ENCODE measurements around the gene PDE11A. TPM values are rescaled to one million over a fixed set of nuclear protein-coding genes. Genes with fewer than 3 reads are reported as not detected.

Gene PDE11A
- total and polyA plus RNA-seq, 2 of the 8 experiments (the other 6 are each of a cell fraction or from before 2014, with no cell fraction given): 0.19 to 0.23 TPM

DNA sequence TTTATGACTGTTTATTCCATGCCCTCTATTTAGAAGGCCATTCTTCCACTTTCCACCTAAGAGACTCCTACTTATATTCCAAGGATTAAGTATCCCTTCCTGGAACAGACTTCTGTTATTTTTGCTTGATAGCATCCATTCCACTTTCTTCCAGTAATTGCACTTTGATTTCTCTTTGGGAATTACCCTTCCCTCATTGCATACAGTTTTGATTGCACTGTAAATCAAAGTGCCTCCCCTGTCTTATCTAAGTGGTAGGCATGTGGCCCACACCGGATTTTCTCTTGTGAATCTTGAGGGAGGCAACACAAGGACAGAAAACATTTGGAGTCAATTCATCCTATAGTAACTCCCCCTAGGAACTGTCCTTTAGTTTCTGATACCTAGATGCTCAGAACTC lies 120.4 kb downstream of the PDE11A start:
- Histone ChIP-seq H3K23ac (ENCODE audit: insufficient read length) (no peak overlapping the region), H2BK20ac (ENCODE audit: low read length) (no peak overlapping the region), H3K14ac (ENCODE audit: insufficient read length) (no peak overlapping the region), H3K27ac (ENCODE audit: low read depth, low read length) (no peak overlapping the region), H2BK5ac (ENCODE audit: low read depth, low read length) (no peak overlapping the region), H3K18ac (ENCODE audit: extremely low read depth, low read length) (no peak overlapping the region), H2AFZ (ENCODE audit: low read length) (no peak overlapping the region), H3K4me1 (replicated peaks in 1 of 4; ENCODE audit: control insufficient read depth in 3 of 4, insufficient read depth in 4 of 4, low read length in 3 of 4) (no peaks in the 10 kb centered on the region), H3K4ac (replicated peaks; ENCODE audit: insufficient read length, low read depth, low read length) (no peak overlapping the region), H3K9ac (replicated peaks in 1 of 4; ENCODE audit: extremely low read depth in 1 of 4, low read depth in 3 of 4, low read length in 3 of 4) (no peak overlapping the region), H2BK15ac (ENCODE audit: low read length) (no peak overlapping the region), H2BK12ac (ENCODE audit: low read depth, low read length) (no peak overlapping the region), H4K91ac (replicated peaks; ENCODE audit: insufficient read length, low read length) (no peak overlapping the region), H3K79me2 (ENCODE audit: control insufficient read depth in 1 of 2, insufficient read depth in 2 of 2, low read length in 2 of 2) (no peaks in the 10 kb centered on the region), H3K4me3 (ENCODE audit: extremely low read depth in 1 of 4, insufficient read depth in 2 of 4, low read depth in 3 of 4, low read length in 4 of 4) (no peak overlapping the region), H3K56ac (replicated peaks; ENCODE audit: insufficient read length, low read depth, low read length) (no peak overlapping the region), H2AK5ac (ENCODE audit: low read depth, low read length) (no peak overlapping the region), H3K9me3 (ENCODE audit: insufficient read depth in 2 of 2, low read depth in 1 of 2, low read length in 1 of 2) (no peaks in the 10 kb centered on the region), H3K4me2 (ENCODE audit: insufficient read depth in 1 of 2, low read depth in 2 of 2, low read length in 2 of 2) (no peak overlapping the region), H3K23me2 (ENCODE audit: low read depth, low read length) (no peaks in the 10 kb centered on the region), H4K20me1 (replicated peaks in 1 of 2; ENCODE audit: control insufficient read depth in 1 of 2, insufficient read depth in 2 of 2, low read length in 2 of 2) (no peaks in the 10 kb centered on the region), H2BK120ac (replicated peaks; ENCODE audit: low read depth, low read length) (no peak overlapping the region), H3K79me1 (ENCODE audit: low read depth, low read length) (no peaks in the 10 kb centered on the region), H4K8ac (ENCODE audit: extremely low read depth, insufficient read depth, low read length) (no peak overlapping the region), H3K36me3 (ENCODE audit: control insufficient read depth in 2 of 4, insufficient read depth in 4 of 4, low read length in 3 of 4) (no peaks in the 10 kb centered on the region), H4K5ac (ENCODE audit: insufficient read length, low read depth, low read length) (no peak overlapping the region), H3K27me3 (replicated peaks in 1 of 4; ENCODE audit: control insufficient read depth in 3 of 4, extremely low read depth in 1 of 4, insufficient read depth in 3 of 4, low read length in 3 of 4) (no peaks in the 10 kb centered on the region)
- DNase-seq (ENCODE audit: low read depth in 1 of 2, low spot score in 2 of 2) (no peak), FAIRE-seq (no peak)
- 89% methylated on average over 1 of the region's 1 CpG; no CpG with 5 or more reads in 1 of the 2 experiments for WGBS, 2 experiments (ENCODE audit: extremely low coverage in 1 of 2, insufficient coverage in 1 of 2, insufficient read length in 1 of 2, insufficient replicate concordance in 2 of 2, low coverage in 1 of 2, low lambda C conversion rate in 2 of 2, missing lambda C conversion rate in 1 of 2)
- ChIA-PET POLR2A (ENCODE audit: partially characterized antibody) (no interaction called here), CTCF (ENCODE audit: partially characterized antibody) (interaction anchor here (1.5 kb wide), 1 partner anchor 46 kb away, joined by 4 read pairs; no protein-coding TSS in a partner anchor)
- TF ChIP-seq SAP30 (IDR thresholded peaks at IDR 0.05; ENCODE audit: insufficient read depth, insufficient replicate concordance, low read length): no peak
- TF ChIP-seq CBX5 (IDR thresholded peaks at IDR 0.05; ENCODE audit: low read depth, low read length): no peak
- TF ChIP-seq GTF2F1 (IDR thresholded peaks at IDR 0.05; ENCODE audit: borderline replicate concordance, low read depth, low read length): no peak
- no peak for TF ChIP-seq SIRT6 (IDR thresholded peaks at IDR 0.05; ENCODE audit: low read length)
- TF ChIP-seq EZH2 (IDR thresholded peaks at IDR 0.05; ENCODE audit: low read depth, low read length, severe bottlenecking): no peak
- TF ChIP-seq ASH2L (IDR thresholded peaks at IDR 0.05; ENCODE audit: low read length): no peak
- TF ChIP-seq, protein P1, sequence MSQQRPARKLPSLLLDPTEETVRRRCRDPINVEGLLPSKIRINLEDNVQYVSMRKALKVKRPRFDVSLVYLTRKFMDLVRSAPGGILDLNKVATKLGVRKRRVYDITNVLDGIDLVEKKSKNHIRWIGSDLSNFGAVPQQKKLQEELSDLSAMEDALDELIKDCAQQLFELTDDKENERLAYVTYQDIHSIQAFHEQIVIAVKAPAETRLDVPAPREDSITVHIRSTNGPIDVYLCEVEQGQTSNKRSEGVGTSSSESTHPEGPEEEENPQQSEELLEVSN (IDR thresholded peaks at IDR 0.05): no peak
- TF ChIP-seq CEBPB (IDR thresholded peaks at IDR 0.05; ENCODE audit: low read depth, low read length): no peak
- no peak for TF ChIP-seq CHD1 (IDR thresholded peaks at IDR 0.05; ENCODE audit: low read depth, low read length)
- TF ChIP-seq CTBP2 (IDR thresholded peaks at IDR 0.05; ENCODE audit: borderline replicate concordance, insufficient read depth, insufficient read length, low read length): no peak
- TF ChIP-seq FOSL1 (IDR thresholded peaks at IDR 0.05; ENCODE audit: insufficient read depth, low read depth, low read length): no peak
- no peak for TF ChIP-seq RBBP5 (IDR thresholded peaks at IDR 0.05; ENCODE audit: borderline replicate concordance, low read depth, low read length)
- TF ChIP-seq RFX5 (IDR thresholded peaks at IDR 0.05; ENCODE audit: borderline replicate concordance, low read depth, low read length): no peak

Data from H1 (cell line).